Liver (tissue), 3 donors: ENCODE data around the gene ADAMTS7.
"Not testable (repeated sequence)": the region's sequence is repeated elsewhere in the genome, so short reads cannot be mapped to it uniquely, and the experiment has no call there.

ENCODE experiments used
- ATF3 ChIP-seq: IDR thresholded peaks from 2 replicates; pipeline ENCODE4 v1.6.1; 2016; ENCODE audit warnings: antibody characterized with exemption
- CTCF ChIP-seq: fragments of 150-350 bp; IDR thresholded peaks from 2 replicates; pipeline ENCODE4 v1.5.1; 2017; ENCODE audit warnings: improper control_type of control experiment, low read depth, low read length; ENCODE audit not compliant: missing input control
- EGR1 ChIP-seq, 2 donors: IDR thresholded peaks; 2 replicates each; pipeline ENCODE4 v1.6.1; 2016 to 2018; ENCODE audit warnings: antibody characterized with exemption in 2 of 2, low read depth in 2 of 2
- GABPA ChIP-seq, 2 donors: IDR thresholded peaks in 1 of 2; conservative IDR thresholded peaks in 1 of 2; 2 replicates each; pipeline ENCODE4 v1.6.1; 2016; ENCODE audit warnings: antibody characterized with exemption in 2 of 2, mild to moderate bottlenecking in 1 of 2, moderate library complexity in 1 of 2
- HNF4A ChIP-seq, 2 donors: conservative IDR thresholded peaks; 2 replicates each; pipeline ENCODE4 v1.6.1; 2016; ENCODE audit warnings: antibody characterized with exemption in 2 of 2, mild to moderate bottlenecking in 2 of 2
- HNF4G ChIP-seq: IDR thresholded peaks from 2 replicates; pipeline ENCODE4 v1.6.1; 2016; ENCODE audit warnings: antibody characterized with exemption
- JUND ChIP-seq, 2 donors: IDR thresholded peaks; 2 replicates each; pipeline ENCODE4 v1.6.1; 2016; ENCODE audit warnings: antibody characterized with exemption in 2 of 2
- MAX ChIP-seq: IDR thresholded peaks from 2 replicates; pipeline ENCODE4 v1.6.1; 2016; ENCODE audit warnings: antibody characterized with exemption
- NR2F2 ChIP-seq: IDR thresholded peaks from 2 replicates; pipeline ENCODE4 v1.6.1; 2016; ENCODE audit warnings: antibody characterized with exemption
- RAD21 ChIP-seq, 2 donors: IDR thresholded peaks; 2 replicates each; pipeline ENCODE4 v1.6.1; 2016; ENCODE audit warnings: antibody characterized with exemption in 2 of 2, mild to moderate bottlenecking in 2 of 2
- REST ChIP-seq: IDR thresholded peaks from 2 replicates; pipeline ENCODE4 v1.6.1; 2016; ENCODE audit warnings: antibody characterized with exemption, mild to moderate bottlenecking
- SP1 ChIP-seq: IDR thresholded peaks from 2 replicates; pipeline ENCODE4 v1.6.1; 2018; ENCODE audit warnings: antibody characterized with exemption, mild to moderate bottlenecking
- YY1 ChIP-seq: IDR thresholded peaks from 2 replicates; pipeline ENCODE4 v1.6.1; 2016; ENCODE audit warnings: antibody characterized with exemption, mild to moderate bottlenecking
- ZBTB33 ChIP-seq: IDR thresholded peaks from 2 replicates; pipeline ENCODE4 v1.6.1; 2016; ENCODE audit warnings: antibody characterized with exemption
- donor health status: healthy.
- donor health status: healthy.

GRCh38 chr15:78753359-78753659 is 58.0 kb downstream of the ADAMTS7 start:
- not testable (repeated sequence) for TF ChIP-seq NR2F2; CTCF; YY1; EGR1 (IDR thresholded peaks at IDR 0.05; ENCODE audit: low read depth in 2 of 2); REST; GABPA (IDR thresholded peaks at IDR 0.05 in 1 of 2, conservative IDR thresholded peaks at IDR 0.05 in 1 of 2); RAD21 (IDR thresholded peaks at IDR 0.05); ZBTB33; SP1; HNF4G; MAX; HNF4A (conservative IDR thresholded peaks at IDR 0.05); ATF3; JUND (IDR thresholded peaks at IDR 0.05)
